GM12864 (cell line): ENCODE results near the gene RNU6-9.
"Not testable (repeated sequence)": the region's sequence is repeated elsewhere in the genome, so short reads cannot be mapped to it uniquely, and the experiment has no call there.

Experiments used
- DNase-seq: peaks from one replicate; pipeline ENCODE4 v3.0.0-alpha.2; 2011; ENCODE audit warnings: low read depth
- H3K4me3 ChIP-seq: 2 replicates; pipeline ENCODE4 v1.5.1; 2011; ENCODE audit warnings: mild to moderate bottlenecking, low read depth, low read length, control low read depth
- TF ChIP-seq, protein P1 (sequence below): IDR thresholded peaks from 2 replicates; pipeline ENCODE4 v1.5.1; 2011; ENCODE audit warnings: low read depth, mild to moderate bottlenecking, moderate library complexity, low read length, control low read depth, inconsistent platforms; ENCODE audit errors: missing control alignments

RNU6-9 gene

DNA sequence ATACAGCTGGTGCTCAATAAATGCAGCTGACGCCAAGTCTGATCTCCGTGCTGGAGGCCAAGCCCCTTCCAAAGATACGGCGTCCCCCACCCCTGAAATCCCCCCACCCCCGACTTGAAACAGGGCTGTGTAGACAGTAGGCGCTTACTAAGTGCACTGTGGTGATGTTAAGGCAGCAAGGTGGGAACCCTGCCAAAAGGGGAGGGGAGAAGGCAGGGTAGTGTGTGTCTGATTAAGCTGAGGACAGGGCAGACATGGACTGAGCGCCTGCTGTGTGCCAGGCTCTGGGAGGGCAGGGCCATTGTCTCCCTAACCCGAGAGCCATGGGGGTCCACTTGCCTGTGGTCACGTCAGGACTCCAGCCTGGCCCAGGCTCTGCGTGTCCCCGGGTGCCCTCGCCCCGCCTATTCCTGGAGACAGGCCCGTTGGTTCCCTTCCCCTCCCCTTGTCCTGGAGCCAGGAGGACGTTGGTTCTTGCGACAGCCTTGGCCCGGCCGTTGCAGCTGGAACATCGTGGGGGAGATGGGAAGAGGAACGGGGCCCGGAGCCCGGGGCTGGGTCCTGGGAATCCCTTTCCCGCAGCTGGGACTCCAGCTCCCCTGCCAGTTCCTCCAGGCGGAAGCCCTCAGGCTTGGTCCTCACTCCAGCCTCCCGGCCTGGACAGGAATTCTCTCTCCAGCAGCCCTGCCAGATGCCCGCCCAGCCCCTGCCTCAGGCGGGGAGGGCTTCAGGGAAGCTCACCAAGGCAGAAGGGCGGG lies 42.9 kb upstream of the RNU6-9 start:
- no peak overlapping the region for H3K4me3 ChIP-seq
- TF ChIP-seq, protein P1, sequence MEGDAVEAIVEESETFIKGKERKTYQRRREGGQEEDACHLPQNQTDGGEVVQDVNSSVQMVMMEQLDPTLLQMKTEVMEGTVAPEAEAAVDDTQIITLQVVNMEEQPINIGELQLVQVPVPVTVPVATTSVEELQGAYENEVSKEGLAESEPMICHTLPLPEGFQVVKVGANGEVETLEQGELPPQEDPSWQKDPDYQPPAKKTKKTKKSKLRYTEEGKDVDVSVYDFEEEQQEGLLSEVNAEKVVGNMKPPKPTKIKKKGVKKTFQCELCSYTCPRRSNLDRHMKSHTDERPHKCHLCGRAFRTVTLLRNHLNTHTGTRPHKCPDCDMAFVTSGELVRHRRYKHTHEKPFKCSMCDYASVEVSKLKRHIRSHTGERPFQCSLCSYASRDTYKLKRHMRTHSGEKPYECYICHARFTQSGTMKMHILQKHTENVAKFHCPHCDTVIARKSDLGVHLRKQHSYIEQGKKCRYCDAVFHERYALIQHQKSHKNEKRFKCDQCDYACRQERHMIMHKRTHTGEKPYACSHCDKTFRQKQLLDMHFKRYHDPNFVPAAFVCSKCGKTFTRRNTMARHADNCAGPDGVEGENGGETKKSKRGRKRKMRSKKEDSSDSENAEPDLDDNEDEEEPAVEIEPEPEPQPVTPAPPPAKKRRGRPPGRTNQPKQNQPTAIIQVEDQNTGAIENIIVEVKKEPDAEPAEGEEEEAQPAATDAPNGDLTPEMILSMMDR, result no peak
- no peak for DNase-seq

DNA sequence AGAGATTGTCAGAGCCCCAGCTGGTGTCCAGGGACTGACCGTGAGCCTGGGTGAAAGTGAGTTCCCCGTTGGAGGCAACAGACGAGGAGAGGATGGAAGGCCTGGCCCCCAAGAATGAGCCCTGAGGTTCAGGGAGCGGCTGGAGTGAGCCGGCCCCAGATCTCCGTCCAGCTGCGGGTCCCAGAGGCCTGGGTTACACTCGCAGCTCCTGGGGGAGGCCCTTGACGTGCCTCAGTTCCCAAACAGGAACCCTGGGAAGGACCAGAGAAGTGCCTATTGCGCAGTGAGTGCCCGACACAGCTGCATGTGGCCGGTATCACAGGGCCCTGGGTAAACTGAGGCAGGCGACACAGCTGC lies 42.3 kb upstream of the RNU6-9 start:
- DNase-seq, result no peak
- no peak overlapping the region for H3K4me3 ChIP-seq
- TF ChIP-seq, protein P1, result no peak

DNA sequence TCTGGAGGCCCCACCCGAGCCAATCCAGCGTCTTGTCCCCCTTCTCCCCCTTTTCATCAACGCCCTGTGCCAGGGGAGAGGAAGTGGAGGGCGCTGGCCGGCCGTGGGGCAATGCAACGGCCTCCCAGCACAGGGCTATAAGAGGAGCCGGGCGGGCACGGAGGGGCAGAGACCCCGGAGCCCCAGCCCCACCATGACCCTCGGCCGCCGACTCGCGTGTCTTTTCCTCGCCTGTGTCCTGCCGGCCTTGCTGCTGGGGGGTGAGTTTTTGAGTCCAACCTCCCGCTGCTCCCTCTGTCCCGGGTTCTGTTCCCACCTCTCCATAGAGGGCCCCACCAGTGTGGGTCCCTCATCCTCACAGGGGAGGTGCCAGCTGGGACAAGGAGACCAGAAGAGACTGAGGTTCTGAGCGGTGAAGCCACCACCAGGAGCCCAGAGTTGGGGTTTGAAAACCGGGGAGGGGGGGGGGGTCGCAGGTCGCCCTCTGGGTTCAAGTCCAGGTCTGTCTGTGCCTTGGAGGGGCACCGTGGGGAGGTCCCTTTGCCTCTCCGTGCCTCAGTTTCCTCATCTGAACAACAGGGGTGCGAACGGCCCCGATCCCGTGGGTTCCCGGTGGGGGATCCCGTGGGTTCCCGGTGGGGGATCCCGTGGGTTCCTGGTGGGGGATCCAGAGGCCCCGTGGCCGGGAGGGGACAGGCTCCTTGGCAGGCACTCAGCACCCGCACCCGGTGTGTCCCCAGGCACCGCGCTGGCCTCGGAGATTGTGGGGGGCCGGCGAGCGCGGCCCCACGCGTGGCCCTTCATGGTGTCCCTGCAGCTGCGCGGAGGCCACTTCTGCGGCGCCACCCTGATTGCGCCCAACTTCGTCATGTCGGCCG lies 40.9 kb upstream of the RNU6-9 start, which contains the start of gene ELANE:
Gene ELANE (plus strand): TSS at position 168 of the 878 bp plus-strand sequence. CDS start 26 bp downstream, at position 194.
- no peak for DNase-seq
- TF ChIP-seq, protein P1, result no peak
- H3K4me3 ChIP-seq, result no peak within 1 kb of the TSS

DNA sequence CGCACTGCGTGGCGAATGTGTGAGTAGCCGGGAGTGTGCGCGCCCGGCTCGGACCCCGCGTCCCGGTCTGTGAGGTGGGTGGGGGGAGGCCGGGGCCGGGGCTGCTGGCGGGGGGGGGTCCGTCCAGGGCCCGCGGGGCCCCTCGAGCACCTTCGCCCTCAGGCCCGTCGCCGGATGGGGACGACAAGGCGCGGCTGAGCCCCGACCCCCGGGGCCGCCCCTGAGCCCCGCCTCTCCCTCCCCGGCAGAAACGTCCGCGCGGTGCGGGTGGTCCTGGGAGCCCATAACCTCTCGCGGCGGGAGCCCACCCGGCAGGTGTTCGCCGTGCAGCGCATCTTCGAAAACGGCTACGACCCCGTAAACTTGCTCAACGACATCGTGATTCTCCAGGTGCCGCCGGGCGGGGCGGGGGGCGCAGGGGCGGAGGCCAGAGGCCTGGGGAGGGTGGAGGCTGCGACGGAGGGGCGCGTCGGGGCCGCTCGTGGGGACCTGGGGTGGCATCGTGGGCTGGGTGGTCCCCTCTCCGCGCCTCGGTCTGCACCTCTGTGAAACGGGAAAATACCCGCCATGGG lies 40.2 kb upstream of the RNU6-9 start:
- no peak overlapping the region for H3K4me3 ChIP-seq
- TF ChIP-seq, protein P1, result no peak
- no peak for DNase-seq

DNA sequence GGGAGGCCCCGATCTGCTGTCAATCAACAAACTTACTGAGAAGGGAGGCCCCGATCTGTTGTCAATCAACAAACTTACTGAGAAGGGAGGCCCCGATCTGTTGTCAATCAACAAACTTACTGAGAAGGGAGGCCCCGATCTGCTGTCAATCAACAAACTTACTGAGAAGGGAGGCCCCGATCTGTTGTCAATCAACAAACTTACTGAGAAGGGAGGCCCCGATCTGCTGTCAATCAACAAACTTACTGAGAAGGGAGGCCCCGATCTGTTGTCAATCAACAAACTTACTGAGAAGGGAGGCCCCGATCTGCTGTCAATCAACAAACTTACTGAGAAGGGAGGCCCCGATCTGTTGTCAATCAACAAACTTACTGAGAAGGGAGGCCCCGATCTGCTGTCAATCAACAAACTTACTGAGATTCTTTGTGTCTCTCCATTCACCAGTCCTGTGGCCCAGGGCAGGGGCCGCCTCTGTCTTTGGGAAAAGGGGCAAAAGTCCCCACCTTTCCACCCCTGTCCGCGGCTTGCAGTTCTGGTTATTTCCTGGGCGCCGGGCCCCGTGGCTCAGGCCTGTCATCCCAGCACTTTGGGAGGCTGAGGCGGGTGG lies 39.6 kb upstream of the RNU6-9 start:
- H3K4me3 ChIP-seq, DNase-seq: not testable (repeated sequence)

DNA sequence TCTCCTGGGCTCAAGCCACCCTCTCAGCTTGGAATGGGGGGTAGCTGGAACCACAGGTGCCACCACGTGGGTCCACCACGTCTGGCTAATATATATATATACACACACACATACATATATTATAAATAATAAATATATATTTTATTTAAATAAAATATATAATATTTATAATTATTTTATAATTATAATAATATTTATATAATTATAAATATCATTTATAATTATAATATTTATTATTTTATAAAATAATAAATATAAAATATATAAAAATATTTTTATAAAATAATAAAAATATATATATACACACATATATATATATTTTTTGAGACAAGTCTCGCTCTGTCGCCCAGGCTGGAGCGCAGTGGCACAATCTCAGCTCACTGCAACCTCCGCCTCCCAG lies 38.7 kb upstream of the RNU6-9 start:
- no peak for DNase-seq
- H3K4me3 ChIP-seq, result no peak overlapping the region
- TF ChIP-seq, protein P1, result no peak

DNA sequence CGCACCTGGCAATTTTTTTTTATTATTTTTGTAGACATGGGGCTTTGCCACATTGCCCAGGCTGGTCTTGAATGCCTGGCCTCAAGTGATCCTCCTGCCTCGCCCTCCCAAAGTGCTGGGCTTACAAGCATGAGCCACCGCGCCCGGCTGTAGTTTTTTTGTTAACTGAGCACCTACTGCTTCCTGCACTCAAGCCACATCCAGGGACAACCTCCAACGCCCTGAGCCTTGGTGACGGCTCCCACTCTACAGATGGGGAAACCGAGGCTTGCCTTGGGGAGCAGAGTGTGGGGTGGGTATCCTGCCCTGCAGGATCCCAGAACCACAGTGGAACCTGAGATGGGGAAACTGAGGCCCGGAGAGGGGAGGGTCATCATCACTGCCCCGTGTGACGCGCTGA lies 38.1 kb upstream of the RNU6-9 start:
- TF ChIP-seq, protein P1, result no peak
- no peak overlapping the region for H3K4me3 ChIP-seq
- DNase-seq, result no peak
